ENCODE results near the gene PRMT7.

- TF ChIP-seq CTCF (IDR thresholded peaks at IDR 0.05) (no peak), POLR2AphosphoS5 (IDR thresholded peaks at IDR 0.05) (no peak)
Measured at GRCh38 chr16:68361485-68361884, 50.7 kb downstream of the PRMT7 start.
